ENCODE measurements around the gene TBXAS1.

DNA sequence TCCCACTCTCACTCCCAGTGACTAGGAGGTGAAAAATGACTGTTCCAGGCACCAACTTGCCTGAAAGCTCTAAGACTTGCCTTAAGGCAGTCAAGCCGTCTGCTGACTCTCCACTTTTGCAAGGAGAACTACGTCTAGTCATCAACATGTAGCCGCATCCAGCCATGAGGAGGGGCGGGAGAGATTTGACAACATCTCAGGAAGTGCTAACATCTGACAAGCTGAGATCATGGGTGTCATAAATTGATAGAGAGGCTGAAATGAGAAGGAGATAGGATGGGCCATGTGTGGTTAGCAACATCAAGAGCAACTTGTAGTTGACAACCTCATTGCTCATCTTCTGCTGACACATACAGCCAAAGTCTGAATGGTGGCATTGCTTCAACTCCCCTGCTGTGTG, 9.0 kb upstream of the TBXAS1 start:
- TF ChIP-seq POLR2A (IDR thresholded peaks at IDR 0.05; ENCODE audit: low read depth, low read length): no peak
- TF ChIP-seq, protein P1, sequence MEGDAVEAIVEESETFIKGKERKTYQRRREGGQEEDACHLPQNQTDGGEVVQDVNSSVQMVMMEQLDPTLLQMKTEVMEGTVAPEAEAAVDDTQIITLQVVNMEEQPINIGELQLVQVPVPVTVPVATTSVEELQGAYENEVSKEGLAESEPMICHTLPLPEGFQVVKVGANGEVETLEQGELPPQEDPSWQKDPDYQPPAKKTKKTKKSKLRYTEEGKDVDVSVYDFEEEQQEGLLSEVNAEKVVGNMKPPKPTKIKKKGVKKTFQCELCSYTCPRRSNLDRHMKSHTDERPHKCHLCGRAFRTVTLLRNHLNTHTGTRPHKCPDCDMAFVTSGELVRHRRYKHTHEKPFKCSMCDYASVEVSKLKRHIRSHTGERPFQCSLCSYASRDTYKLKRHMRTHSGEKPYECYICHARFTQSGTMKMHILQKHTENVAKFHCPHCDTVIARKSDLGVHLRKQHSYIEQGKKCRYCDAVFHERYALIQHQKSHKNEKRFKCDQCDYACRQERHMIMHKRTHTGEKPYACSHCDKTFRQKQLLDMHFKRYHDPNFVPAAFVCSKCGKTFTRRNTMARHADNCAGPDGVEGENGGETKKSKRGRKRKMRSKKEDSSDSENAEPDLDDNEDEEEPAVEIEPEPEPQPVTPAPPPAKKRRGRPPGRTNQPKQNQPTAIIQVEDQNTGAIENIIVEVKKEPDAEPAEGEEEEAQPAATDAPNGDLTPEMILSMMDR (IDR thresholded peaks at IDR 0.05; ENCODE audit: extremely low read depth in 1 of 2, insufficient read depth in 1 of 2, low read depth in 1 of 2, low read length in 2 of 2): no peak
- no peak for TF ChIP-seq EZH2 (IDR thresholded peaks at IDR 0.05; ENCODE audit: borderline replicate concordance, low read depth, low read length, severe bottlenecking)
- TF ChIP-seq POLR2AphosphoS5 (IDR thresholded peaks at IDR 0.05; ENCODE audit: insufficient read depth, low read depth, low read length): no peak
- no peak for TF ChIP-seq GATA2 (IDR thresholded peaks at IDR 0.05; ENCODE audit: insufficient read depth, insufficient read length, low read depth, low read length)
- no peak for TF ChIP-seq MYC (IDR thresholded peaks at IDR 0.05; ENCODE audit: low read depth, low read length)
- TF ChIP-seq, protein P2, sequence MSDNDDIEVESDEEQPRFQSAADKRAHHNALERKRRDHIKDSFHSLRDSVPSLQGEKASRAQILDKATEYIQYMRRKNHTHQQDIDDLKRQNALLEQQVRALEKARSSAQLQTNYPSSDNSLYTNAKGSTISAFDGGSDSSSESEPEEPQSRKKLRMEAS (IDR thresholded peaks at IDR 0.05; ENCODE audit: insufficient read depth, insufficient read length): no peak
- no peak for TF ChIP-seq FOS (IDR thresholded peaks at IDR 0.05; ENCODE audit: borderline replicate concordance, insufficient read depth, low read length)
- no peak for TF ChIP-seq JUN (IDR thresholded peaks at IDR 0.05; ENCODE audit: borderline replicate concordance, insufficient read depth, insufficient read length, low read depth)
